22Rv1 (cell line): ENCODE data around the gene APBB2.
"Not testable (repeated sequence)": the region's sequence is repeated elsewhere in the genome, so short reads cannot be mapped to it uniquely, and the experiment has no call there.

Source experiments
- H3K27ac ChIP-seq: fragments of 450-650 bp; 2 replicates; pipeline ENCODE4 v1.5.1; 2017
- ZFX ChIP-seq: fragments of 450-650 bp; IDR thresholded peaks from 2 replicates; pipeline ENCODE4 v1.6.1; 2017; ENCODE audit warnings: antibody characterized with exemption, borderline replicate concordance
- TF ChIP-seq, protein P1 (sequence below): fragments of 450-650 bp; IDR thresholded peaks from 2 replicates; pipeline ENCODE4 v1.5.1; 2017; ENCODE audit warnings: mild to moderate bottlenecking

APBB2 gene

DNA sequence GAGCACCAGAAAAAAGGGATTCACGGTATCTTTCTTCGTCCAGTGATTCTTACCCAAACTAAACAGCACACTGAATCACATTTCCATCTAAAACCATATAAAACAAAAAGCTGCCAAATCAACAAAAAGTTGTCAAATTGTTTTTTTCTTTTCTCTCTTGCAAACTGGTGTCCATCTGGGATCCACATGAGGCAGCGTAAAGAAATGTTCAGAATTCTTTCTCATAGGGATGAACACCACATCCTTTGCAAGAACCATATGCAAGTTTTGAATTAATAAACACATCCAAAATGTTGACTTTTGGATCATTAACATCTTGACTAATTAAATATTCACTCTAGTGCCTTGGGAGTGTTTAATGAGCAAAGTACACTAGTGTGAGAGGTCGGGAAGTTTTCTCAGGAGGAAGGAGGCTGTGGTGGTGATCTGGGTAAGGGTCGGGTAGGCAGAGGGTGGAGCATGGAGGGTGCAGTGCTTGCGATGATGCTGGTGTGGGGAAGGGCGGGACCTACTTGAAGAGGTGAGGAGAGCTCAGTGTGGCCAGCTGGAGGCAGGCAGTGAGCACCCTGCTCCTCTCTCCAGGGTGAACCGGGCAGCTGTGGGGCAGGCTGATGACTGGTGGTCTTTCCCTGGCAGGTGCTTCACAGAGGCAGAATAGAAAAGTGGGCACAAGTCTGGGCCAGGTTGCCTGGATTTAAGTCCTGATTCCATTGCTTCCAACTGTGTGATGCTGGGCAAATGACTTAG, 391.7 kb downstream of the APBB2 start:
- H3K27ac ChIP-seq = no peak overlapping the region

DNA sequence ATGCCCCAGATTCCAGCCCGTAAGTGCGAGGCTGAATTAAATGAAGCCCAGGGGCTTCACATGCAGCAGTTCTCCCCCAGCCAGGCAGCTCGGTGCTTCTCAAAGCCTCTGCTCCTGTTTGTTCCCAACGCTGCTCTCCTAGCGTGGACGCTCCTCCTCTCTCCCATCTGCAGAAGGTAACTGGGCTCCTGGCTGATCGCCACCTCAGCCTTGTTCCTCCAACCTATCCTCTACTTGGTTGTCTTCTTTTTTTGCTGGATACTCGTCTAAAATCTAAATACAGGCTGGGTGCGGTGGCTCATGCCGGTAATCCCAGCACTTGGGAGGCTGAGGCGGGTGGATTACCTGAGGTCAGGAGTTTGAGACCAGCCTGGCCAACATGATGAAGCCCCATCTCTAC, 394.2 kb downstream of the APBB2 start:
- H3K27ac ChIP-seq = no peak overlapping the region
- no peak for TF ChIP-seq ZFX
- TF ChIP-seq, protein P1, sequence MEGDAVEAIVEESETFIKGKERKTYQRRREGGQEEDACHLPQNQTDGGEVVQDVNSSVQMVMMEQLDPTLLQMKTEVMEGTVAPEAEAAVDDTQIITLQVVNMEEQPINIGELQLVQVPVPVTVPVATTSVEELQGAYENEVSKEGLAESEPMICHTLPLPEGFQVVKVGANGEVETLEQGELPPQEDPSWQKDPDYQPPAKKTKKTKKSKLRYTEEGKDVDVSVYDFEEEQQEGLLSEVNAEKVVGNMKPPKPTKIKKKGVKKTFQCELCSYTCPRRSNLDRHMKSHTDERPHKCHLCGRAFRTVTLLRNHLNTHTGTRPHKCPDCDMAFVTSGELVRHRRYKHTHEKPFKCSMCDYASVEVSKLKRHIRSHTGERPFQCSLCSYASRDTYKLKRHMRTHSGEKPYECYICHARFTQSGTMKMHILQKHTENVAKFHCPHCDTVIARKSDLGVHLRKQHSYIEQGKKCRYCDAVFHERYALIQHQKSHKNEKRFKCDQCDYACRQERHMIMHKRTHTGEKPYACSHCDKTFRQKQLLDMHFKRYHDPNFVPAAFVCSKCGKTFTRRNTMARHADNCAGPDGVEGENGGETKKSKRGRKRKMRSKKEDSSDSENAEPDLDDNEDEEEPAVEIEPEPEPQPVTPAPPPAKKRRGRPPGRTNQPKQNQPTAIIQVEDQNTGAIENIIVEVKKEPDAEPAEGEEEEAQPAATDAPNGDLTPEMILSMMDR = no peak

More for the DNA sequence above, 391.7 kb downstream of the APBB2 start:
- TF ChIP-seq, protein P1 = no peak
- no peak for TF ChIP-seq ZFX

GRCh38 chr4:40817157-40817556, 397.2 kb downstream of the APBB2 start:
- not testable (repeated sequence) for H3K27ac ChIP-seq

DNA sequence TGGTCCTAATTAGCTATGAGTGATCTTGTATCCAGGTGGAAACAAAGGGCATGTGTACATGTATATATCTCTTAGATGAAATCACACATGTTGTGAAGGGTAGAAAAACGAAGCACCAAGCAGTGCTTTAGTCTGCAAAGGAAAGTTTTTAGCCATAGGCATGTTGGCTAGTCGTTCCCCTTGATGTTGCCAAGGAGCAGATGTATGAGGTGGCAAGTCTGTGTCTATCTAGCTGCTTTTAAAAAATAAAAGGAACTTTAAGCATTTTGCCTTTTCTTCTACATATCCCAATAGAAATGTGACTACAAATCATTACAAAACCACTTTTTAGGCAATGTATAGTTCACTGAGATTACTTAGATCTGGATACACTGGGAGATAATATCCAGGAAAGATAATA, 401.5 kb downstream of the APBB2 start:
- no peak overlapping the region for H3K27ac ChIP-seq
- TF ChIP-seq, protein P1 = no peak
- TF ChIP-seq ZFX = no peak

DNA sequence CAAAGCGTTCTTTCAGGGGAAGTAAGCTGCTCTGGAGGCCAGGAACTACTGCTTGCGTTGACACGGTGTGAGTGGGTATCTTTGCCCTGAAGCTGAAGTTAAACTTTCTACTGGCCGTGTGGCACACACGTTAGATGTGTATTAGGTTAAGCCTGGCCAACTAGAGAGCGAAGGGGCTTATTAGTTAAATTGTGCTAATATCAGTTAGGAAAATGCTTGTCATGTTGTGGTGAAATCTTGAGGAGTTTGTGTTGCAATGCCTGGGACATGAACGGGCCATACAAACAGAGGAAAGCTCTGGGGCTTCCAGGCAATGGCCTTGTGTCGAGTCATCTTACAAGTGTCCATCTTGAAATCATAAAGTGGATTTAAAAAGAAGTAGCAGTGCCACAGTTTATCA, 402.0 kb downstream of the APBB2 start:
- H3K27ac ChIP-seq = no peak overlapping the region
- no peak for TF ChIP-seq ZFX
- TF ChIP-seq, protein P1 = no peak

GRCh38 chr4:40811956-40812355, 402.4 kb downstream of the APBB2 start:
- TF ChIP-seq, protein P1 = no peak
- no peak for TF ChIP-seq ZFX
- H3K27ac ChIP-seq = no peak overlapping the region

DNA sequence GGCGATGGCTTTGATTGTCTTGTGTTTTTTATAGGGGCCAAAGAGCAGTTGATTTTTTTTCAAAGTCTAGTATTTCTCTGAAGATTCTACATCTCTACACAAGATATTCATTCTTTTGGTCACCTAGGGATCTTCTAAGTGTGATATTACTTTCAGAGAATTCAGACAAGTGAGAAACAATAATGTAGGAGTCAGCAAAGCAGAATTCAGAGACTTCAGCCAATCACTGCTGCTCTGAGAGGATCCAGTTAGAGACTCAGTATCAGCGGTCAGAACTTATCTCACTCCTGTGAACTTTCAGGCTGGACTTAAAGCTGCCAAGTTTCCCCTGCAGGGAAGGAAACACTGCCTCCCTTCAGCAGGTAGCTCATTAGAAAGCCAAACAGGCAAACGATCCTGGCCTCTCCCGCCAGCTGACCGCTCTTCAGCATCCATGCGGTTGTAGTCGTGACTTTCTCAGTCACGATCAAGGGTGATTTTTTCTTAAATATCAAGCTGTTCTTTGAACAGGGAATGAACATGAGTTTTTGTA, 405.4 kb downstream of the APBB2 start:
- H3K27ac ChIP-seq = no peak overlapping the region
- no peak for TF ChIP-seq ZFX
- TF ChIP-seq, protein P1 = no peak
